Activated T-cell treated with anti-CD3 and anti-CD28 coated beads, Interleukin-2, amount 50 U/mL, for 1 hour (primary cell): ENCODE data around the gene DLG1.

ENCODE experiments used
- DNase-seq: peaks from one replicate; pipeline ENCODE4 v3.0.0-alpha.2; 2020

DLG1 gene

GRCh38 chr3:197298341-197298944 is at the start of gene DLG1:
DLG1 (minus strand) TSS chr3:197298612; CDS start chr3:197297204, 1,408 bp downstream.
- DNase-seq = peak; percentile 83

- DNase-seq = no peak
Measured at GRCh38 chr3:197348014-197348413, 49.6 kb upstream of the DLG1 start.

GRCh38 chr3:197345390-197345789 is 47.0 kb upstream of the DLG1 start:
- no peak for DNase-seq

GRCh38 chr3:197344582-197345318 is 46.3 kb upstream of the DLG1 start:
- no peak for DNase-seq

- DNase-seq = no peak
Measured at GRCh38 chr3:197343656-197344408, 45.4 kb upstream of the DLG1 start.

- no peak for DNase-seq
Measured at GRCh38 chr3:197343111-197343510, 44.7 kb upstream of the DLG1 start.

GRCh38 chr3:197340521-197340871 is 42.1 kb upstream of the DLG1 start:
- DNase-seq = no peak

GRCh38 chr3:197339841-197340520 is 41.6 kb upstream of the DLG1 start:
- no peak for DNase-seq

GRCh38 chr3:197338586-197338985 is 40.2 kb upstream of the DLG1 start:
- DNase-seq = no peak

GRCh38 chr3:197337656-197338055 is 39.2 kb upstream of the DLG1 start:
- no peak for DNase-seq

- DNase-seq = no peak
Measured at GRCh38 chr3:197337214-197337613, 38.8 kb upstream of the DLG1 start.

- no peak for DNase-seq
Measured at GRCh38 chr3:197336348-197336747, 37.9 kb upstream of the DLG1 start.

GRCh38 chr3:197335428-197336132 is 37.2 kb upstream of the DLG1 start:
- DNase-seq = no peak

- DNase-seq = no peak
Measured at GRCh38 chr3:197333901-197334639, 35.7 kb upstream of the DLG1 start.

GRCh38 chr3:197331131-197331530 is 32.7 kb upstream of the DLG1 start:
- DNase-seq = no peak

- DNase-seq = no peak
Measured at GRCh38 chr3:197329382-197329781, 31.0 kb upstream of the DLG1 start.

- DNase-seq = no peak
Measured at GRCh38 chr3:197328198-197328597, 29.8 kb upstream of the DLG1 start.

GRCh38 chr3:197327701-197328100 is 29.3 kb upstream of the DLG1 start:
- DNase-seq = no peak

- DNase-seq = no peak
Measured at GRCh38 chr3:197325773-197326172, 27.4 kb upstream of the DLG1 start.

GRCh38 chr3:197322149-197322548 is 23.7 kb upstream of the DLG1 start:
- DNase-seq = no peak

GRCh38 chr3:197320582-197320981 is 22.2 kb upstream of the DLG1 start:
- DNase-seq = no peak
